Activated CD4-positive, alpha-beta T cell treated with anti-CD3 and anti-CD28 coated beads, Interleukin-2, amount 50 U/mL, for 4 hours (primary cell): ENCODE measurements around the gene RALGDS.

ENCODE experiments used
- DNase-seq, 2 experiments: peaks; one replicate each; pipeline ENCODE4 v3.0.0-alpha.2; 2020

RALGDS gene

DNA sequence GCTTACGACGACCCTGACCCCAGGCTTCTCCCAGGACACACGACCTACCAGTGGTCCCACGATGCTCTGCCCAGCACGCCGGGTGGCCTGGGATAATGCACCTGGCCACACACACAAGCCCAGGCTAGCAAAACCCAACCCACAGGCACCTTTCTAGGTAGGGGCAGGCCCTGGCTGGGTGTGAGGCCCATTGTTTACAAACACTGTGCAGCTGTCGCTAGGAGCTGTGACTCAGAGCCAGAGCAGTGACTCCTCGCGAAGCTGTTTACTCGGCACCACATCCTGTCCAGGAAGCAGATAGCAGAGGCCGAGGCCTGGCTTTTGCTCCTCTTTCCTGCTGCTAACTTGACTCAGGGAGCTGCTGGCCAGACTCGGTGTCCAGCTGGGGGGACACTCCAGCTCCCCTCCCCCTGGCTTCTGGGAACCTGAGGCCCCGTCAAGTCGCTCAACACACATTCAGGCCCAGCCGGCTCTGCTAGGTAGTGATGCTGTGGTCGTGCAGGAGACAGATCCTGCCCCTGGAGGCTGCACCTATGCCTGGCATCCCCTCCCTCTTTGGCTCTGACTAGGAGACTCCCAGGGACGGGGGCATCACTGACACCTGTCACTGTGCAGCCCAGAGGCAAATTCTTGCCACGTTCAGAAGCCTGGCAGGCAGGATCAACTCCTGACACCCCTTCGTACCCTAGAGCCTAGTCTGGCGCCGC is 12.8 kb upstream of the RALGDS start:
- DNase-seq: peak; percentile 80 to 83

DNA sequence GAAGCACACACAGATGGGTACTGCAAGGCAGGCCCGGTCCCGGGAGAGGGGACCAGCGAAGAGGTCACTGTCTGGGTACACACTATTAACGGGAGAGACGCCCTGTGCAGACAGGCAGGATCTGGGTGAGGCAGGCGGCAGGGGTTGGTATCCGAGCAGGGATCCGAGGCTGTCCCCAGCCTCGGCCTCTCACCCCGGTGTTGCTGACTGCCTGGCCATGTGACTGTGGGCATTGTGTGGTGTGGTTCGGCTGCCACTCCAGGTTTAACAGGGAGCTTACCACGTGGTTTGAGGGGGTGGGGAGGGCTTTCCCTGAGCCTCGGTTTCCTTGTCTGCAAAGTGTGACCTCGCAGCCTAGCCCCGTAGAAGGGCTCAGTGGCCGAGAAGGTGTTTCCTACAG is 11.1 kb upstream of the RALGDS start:
- no peak for DNase-seq

DNA sequence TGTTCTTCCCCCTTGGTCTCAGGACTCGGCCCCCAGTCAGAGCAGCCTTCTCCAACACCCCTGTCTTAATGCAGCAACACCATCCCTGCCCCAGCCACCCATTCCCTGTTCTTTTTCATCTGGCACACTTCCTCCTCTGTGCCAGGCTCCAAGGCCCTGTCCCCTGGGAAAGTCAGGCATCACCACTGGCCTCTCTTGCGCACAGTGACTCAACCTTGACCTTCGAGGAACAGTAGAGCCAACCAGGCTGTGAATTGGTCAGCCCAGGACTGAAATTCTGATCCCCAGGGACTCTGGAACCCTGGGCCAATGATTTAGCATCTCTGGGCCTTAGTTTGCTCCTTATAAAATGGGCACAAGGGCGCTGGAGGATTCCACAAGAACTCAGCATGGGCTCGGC is 10.5 kb upstream of the RALGDS start:
- DNase-seq: no peak

DNA sequence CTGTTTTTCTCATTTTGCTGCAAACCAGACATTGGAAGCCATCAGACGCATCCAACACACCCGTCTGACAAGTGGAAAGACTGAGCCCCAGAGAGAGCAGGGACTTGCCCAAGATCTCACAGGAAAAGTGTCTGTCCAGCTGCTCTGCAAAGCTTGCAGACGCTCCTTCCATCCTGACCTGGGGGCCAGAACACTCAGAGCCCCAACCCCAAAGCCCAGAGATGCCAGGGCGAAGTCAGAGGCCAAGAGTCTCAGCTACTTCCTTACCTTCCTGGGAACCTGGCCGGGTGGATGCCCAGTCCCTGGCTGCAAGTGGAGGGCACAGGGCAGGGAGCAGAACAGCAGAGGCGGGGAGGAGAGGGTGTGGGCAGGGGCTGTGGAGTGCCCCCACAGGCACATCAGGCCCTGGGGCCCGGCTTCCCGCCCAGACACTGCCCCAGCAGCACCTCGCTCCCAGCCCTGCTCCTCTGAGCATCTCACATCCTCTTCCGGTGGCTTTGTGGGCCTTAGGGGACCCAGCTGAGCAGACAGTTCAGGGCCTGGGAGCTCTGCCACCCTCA is 9.7 kb upstream of the RALGDS start:
- peak; percentile 30 to 34 for DNase-seq

DNA sequence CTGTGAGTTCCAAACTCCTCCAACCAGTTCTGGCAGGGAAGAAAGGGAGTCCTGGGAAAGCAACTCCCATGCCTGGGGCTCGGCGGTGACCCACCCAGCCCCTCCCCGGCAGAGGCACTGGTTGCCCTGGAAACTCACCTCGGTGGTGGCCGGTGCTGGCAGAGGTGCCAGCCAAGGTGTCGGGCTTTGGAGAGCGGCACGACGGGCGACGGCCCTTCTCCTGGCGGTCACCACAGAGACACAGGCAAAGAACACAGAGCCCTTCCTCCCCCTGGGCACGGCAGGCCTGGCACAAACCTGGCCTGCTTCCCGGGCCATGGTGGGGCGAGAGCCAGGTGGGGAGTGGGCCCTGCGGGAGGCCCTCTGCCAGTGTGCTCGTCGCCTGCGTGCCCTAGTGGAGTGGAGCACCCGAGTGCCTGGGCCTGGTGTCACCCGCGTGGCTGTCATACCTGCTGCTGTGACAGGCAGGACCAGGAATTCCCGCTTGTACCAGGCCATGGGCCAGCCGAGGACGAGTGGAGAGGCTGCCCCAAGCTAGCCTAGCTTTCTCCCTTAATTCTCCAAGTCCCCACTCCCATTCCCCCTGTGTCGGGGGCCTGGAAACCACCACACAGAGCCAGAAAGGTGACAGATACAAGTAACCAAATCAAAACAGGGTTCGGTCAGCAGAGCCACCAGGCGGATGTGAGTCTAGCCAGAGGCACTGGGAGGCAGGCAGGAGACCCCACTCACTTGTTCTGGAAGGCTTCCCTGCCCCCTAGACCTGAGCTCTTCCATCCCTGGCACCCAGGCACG is 8.2 kb upstream of the RALGDS start:
- DNase-seq: no peak

DNA sequence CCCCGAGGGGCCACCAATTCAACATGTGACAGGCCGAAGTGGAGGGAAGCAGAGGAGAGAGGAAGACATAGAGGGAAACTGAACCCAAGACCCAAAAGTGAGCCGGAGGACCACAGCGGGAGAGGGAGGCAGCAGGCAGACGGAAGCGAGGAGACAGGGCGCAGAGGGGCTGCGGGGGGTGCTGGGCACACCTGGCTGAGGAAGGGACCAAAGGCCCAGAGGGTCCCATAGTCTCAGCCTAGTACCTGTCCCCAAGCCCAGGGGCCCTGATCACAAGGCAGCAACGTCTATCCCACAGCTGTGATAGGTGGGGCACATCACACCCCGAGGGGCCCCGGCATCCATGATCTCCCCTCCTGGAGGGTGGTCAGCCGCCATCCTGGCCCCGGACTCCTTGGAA is 7.1 kb upstream of the RALGDS start:
- DNase-seq: no peak

DNA sequence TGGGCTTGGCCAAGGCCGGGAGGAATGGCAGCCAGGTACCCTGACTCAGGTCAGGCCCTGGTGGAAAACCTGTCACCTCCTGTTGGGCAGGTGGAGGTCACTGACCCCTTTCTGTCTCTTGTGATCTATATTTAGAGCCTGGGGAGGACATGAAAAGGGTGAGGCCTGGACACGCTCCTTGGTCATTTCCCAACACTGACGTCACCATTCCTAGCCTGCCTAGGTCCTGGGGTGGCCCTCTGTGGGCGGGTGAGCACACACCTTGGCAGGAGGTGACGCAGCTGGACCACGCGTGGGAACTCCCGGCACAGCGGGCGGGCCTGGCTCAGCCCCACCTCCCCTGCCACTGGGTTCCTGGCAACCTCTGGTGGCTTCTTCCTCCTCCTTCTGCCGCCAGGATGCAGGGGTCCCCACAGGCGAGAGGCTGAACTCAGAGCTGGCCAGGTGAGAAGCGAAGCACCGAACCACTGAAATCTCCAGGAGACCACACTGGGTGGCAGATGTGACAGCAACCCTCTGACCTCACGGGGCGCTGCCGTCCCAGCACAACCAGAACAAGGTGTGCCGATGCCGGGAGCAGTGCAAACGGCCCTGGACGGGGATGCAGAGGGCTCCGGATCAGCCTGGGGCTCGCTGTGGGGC is 6.4 kb upstream of the RALGDS start:
- peak; percentile 46 to 58 for DNase-seq

DNA sequence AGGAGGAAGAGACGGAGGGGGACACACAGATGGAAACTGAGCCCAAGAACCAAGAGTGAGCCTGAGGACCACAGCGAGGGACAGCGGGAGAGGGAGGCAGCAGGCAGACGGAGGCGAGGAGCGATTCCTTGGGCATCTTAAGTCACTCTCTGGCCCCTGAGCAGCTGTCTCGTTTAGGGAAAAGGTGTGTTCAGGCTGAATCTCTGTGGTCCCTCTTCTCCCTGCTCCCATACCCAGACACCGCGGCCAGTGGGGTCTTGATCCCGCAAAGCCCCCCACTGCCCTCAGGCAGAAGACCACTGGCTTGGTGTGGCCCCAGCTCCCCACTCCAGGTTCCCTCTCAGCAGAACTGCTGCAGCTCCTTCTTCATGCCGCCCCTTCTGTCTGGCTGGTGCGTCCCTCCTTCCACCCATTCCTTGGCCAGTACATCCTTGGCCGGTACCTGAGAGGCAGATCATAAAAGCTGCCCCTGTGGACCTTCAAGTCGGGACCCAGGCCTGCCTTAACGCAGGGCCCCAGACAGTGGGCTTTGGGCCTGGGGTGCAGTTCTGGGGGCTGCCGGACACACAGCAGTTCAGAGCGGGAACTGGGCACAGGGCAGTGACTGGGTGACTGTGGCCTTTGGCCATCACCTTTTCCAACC is 5.8 kb upstream of the RALGDS start:
- no peak for DNase-seq

DNA sequence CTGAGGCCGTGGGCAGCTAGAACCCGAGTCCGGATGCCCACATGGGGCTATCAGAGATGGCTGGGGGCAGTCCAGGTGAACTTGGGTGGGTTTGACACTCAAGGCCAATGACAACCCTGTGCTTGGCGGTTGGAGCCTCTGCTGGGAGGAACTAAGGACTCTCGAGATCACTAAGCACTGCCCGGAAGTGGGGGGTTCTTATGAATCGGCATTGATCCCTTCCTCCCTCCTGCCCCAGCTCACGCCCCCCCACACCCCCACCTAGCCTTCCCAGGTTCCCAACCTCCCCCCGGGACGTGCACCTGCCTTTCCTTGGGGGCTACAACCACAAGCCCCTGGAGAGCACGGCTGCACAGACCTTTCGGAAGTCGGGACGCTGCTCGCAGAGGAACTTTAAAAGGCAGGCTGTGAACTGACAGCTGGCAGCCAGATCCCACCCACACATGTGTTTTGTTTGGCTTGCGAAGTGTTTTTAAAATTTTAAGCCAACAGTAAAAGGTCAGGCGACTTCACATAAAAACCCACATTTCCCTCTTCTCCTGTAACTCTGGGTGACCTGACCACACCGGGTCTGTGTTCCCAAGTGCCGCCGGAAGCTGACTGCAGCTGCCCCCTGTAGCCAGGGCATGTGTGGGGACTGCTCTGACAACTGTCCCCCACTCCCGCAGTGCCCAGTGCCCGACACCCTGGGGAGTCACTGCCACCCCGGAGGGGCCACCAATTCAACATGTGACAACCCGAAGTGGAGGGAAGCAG is 5.1 kb upstream of the RALGDS start:
- no peak for DNase-seq

DNA sequence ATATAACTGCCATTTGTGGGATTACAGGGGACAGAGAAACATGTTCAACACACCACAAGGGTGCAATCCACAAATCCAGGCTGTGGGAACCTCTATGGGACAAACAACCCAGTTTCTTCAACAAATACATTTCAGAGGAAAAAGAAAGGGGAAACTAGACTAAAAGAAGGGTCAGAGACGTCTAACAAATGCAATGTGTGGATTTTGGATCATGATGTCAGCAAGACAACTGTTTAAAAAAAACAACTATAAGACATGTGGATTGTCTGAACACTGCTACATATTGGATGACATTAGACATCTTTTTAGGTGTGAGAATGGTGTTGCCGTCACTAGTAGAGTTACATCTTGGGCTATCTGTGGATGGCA is 3.9 kb upstream of the RALGDS start:
- DNase-seq: no peak

DNA sequence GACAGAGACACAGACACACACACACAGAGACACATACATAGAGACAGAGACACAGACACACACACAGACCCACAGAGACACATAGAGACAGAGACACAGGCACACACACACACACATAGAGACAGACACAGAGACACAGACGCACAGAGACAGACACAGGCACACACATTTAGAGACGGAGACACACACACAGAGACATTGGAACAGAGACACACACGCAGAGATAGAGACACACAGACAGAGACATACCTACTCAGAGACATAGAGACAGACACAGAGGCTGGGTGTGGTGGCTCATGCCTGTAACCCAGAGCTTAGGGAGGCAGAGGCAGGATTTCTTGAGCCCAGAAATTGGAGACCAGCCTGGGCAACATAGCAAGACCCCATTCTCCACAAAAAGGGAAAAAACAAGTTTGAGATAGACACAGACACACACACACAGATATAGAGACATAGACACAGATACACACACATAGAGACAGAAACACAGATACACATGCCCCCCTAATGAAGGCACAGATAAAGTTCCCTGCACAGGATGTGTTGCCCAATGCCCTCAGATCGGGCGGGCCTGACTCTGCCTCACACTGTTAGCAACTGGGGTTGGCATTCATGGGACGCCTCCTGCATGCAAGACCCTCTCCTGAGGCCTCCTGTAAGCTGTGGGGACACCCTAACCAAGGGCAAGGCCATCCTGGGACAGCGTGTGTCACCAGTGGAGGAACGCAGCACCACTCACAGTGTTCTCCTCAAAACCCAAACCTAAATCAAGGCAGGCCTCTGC is 3.3 kb upstream of the RALGDS start:
- DNase-seq: no peak

DNA sequence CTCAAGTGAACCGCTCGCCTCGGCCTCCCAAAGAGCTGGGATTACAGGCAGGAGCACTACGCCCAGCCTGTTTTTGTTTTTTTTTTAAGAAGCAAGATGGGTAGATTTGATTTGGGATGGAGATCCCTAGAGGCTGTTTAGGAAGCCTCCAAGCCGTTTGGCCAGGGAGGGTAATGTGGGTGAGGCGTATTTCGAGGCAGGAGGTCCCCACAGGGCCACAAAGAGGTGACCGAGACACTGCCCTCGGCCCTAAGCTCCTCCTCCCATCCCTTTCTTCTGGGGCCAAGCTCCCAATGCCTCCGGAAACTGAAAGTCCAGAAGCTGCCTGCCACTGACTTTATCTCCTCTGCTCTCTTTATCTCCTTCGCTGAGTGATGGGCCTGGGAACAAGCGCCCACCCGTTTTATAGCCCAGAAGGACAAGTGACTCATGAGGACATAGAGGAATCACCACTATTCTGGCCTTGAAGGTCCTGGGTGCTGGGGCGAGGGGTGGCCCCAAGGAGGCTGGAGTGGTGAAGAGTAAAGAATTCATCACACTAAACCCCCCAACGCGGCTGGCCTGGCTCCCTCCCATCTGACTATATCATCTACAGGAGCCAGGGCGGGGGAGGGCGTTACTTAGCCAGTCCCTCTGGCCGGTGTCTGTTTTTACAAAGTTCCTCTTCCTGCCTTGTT is 2.0 kb upstream of the RALGDS start:
- no peak for DNase-seq

DNA sequence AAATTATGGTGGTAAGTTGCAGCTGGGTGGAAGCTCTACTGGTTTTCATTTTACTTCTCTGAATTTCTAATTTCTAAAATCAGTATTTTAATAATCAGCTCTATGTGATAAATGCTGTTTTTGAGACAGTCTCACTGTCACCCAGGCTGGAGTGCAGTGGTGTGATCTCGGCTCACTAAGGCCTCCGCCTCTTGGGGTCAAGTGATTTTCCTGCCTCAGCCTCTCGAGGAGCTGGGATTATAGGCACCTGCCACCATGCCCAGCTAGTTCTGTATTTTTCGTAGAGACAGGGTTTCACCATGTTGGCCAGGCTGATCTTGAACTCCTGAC is 1.5 kb upstream of the RALGDS start:
- DNase-seq: no peak

DNA sequence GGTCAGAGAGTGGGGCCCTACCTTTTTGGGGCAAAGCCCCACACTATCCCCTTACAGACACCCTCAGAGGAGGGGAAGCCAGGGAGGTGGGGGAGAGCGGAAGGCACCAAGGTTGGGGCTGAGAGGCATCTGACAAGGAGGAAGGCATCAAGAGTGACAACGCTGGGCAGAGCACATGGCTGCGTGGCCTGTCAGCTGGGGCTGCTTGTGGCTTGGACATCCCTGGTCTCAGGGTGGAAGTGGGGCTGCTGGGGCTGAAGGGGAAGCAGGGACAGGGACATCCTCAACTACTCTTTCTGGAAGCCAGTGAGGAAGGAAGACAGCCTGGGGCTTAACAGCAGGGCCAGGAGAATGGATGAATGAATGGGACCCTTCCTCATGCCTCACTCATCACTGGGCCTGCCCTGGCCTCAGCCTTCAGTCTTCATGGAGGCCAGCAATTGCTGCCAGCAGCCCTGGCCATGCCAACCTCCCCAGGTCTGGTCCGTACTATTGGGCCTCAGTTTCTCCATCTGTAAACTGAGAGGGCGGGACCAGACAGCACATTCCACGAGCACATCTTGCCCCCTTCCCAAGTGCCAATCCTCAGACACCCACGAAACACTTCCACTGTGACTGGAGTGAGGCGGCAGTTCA is 993 bp upstream of the RALGDS start:
- no peak for DNase-seq

DNA sequence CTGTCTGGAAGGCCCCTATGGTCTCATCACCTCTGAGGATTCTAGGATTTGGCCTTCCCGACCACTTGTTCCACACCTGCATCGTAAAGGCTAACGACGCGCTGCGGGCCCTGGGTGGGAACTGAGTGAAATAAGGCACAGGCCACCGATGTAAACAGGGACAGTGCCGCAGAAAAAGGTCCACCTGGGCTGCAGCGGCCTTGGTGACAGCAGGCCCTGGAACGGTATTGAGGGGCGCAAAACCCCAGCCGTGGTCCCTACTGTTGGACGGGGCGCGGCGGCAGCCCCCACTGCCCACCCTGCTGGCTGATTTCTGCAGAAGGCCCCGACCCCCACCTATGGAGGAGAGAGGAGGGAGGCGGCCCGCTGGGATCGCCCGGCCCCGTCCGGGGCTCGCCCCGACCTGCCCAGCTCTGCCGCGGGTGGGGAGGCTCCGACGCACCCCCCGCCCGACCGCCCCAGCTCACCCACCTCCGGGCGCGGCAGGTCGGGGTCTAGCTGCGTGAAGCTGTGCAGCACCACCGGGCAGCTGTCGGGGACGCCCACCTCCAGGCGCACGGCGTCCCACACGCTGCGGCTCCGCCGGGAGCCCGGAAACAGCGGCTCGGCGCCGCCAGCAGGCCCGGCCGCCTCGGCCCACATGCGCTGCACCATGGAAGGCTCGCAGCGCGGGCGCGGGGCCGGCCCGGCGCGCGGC is 391 bp downstream of the RALGDS start:
- DNase-seq: no peak

DNA sequence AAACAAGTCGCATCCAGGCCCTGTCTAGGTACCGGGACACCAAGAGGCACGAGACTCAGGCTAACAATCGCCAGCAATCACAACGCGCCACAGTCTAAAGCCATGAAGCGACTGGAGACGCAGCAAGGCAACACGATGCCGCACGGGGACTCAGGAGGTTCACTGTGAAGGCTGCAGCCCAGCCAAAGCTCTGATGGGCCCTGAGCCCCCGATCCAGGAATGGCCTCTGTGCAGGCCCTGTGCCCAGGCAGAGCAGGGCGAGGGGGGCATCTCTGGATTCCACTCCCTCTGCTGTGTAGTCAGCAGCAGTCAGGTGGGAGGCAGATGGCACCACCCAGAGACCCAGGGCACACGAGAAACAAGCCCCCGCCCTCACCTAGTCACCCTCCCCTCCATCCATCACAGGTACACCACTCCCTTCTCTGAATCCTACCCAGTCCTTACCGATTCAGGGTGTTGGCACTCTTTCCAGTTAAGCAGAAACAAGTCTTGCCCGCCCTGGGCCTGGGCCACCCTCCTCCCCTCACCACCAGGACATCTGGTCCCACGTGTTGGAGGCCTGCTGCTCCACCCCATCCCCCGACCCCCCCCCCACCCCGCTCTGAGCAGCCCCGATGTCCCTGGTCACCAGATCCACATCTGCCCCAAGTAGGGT is 1.1 kb downstream of the RALGDS start:
- DNase-seq: no peak

DNA sequence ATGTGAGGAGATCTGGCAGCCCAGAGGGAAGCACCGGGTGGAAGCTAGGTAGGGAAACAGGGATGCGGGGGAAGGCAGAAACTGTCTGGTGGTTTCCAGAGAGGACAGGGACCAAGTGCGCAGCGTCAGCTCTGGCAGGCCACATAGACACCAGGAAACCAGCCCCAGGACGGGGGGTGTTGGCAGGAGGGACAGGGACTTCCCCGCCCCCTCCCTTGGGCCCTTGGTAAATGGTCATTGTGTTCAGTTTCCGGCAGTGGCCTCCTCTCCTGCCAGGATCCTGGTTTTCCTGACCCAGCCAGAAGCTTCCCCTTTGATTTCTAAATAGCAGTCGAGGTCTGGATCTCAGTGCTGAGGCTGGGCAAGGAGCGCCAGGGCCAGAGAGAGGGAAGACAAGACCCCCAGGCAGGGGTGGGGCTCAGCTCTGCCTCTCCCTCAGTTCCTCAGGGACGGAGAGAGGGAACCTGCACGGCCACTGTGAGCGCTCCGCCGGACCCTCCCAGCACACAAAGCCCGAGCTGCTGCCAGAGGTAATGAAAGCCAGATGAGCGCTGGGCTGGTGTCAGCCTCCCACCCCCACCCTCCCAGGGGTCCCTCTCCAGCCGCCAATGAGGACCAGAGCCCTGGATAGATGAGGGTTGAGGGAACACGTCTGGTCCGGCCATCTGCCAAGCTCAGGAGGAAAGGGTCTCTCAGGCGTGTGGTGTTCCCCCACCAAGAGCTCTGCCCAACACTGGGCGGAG is 1.8 kb downstream of the RALGDS start:
- DNase-seq: no peak

DNA sequence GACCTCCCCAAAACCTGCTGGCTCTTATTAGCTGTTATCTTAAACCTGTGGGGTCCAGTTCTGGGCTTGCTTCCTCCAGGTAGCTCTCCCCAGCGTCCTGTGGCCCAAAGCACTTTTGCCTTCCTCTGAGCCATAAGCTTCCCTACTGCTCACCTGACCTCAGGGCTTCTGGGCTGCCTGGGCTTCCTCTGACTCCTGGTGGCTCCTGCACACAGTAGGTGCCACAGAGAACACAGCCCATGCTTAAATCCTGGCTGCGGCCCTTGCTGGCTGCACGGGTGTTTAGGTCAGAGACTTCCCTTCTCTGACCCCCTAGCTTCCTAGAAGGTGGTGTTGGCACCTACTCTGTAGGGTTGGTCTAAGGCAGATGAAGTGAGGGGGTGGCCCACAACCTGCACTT is 2.5 kb downstream of the RALGDS start:
- DNase-seq: no peak

DNA sequence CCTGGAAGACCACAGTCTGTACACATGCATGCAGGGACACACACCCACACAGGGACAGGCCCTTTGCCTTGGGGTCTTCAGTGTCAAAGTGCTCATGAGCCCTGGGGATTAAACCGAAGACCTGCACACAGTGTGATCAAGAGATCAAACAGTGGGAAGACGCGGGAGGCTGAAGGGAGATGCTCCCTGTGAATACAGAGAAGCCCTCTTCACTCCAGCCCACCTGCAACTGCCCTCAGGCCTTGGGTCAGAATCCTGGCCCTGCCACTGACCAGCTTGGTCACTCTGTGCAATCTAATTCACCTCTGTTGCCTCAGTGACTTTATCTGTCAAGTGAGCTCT is 2.9 kb downstream of the RALGDS start:
- no peak for DNase-seq
